ENCODE measurements around the gene PRAC2.

Gene PRAC2

DNA sequence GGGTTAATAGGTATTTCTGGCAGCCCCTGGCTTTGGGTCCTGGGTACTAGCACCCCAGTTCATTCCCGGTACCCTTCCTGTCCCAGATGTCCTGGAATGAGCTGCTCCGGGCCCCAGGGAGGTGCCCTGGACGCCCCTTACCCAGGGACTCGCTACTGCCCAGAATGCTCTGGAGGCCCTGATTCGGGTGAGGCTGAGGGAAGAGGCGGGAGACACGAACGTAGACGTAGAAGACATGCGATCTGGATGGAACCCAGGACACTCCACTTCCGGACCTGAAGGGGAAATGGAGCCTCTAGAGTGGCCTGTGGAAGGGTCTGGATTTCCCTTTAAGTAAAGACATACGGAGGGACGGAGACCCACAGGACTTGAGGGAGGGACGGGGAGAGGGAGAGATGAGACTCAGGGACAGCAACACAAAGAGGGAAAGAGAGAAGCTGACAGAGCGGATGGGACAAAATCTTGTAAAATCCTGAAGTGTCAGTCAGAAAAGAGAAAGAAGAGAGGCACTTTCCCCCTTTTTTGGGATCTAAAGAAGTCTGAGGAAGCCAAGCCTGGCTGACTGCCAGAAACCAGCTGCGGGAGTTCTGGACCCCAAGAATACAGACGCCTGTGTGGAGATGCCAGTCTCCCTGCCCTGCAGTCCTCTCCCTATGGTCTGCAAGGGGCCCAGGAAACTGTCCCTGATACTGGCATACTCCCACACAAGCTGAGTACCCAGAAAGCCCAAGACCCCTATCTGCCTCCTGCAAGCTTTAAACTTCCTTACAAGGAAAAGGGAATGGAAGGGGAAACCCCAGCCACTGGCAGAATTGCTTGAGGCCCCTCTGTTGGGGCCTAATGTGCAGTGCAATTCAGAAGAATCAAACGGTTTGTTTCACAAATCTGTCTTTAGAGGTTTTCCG, 6.6 kb downstream of the PRAC2 start:
- Histone ChIP-seq H3K27me3 (ENCODE audit: low read depth, low read length) (peaks cover 95% of the 10 kb centered on the region), H3K4me3 (ENCODE audit: low read depth in 1 of 2, low read length in 2 of 2) (no peak overlapping the region)

DNA sequence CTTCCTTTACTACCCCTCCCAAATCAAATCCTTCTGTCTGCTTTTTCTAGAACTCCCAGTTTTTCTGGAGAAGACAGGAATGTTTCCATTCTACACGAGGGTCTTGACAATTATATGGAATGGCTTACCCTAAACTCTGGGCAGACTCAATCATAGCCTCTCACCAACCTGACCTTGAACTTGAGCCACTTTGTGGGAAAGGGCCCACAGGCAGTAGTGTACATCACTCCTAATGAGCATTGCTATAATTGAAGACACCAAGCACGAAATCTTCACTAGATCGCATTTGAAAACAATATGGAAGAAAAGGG, 7.2 kb downstream of the PRAC2 start:
- Histone ChIP-seq H3K9me3 (ENCODE audit: control insufficient read depth in 1 of 2, low read length in 2 of 2) (no peaks in the 10 kb centered on the region), H3K27ac (ENCODE audit: low read length) (no peak overlapping the region), H3K4me1 (ENCODE audit: control insufficient read depth in 1 of 2, insufficient read depth in 2 of 2, low read length in 2 of 2) (peaks cover 0 to 29% of the 10 kb centered on the region in 2 donors), H3K27me3 (ENCODE audit: low read depth, low read length) (peaks cover 95% of the 10 kb centered on the region), H3K4me3 (ENCODE audit: low read depth in 1 of 2, low read length in 2 of 2) (no peak overlapping the region), H3K36me3 (ENCODE audit: control insufficient read depth in 1 of 2, insufficient read depth in 2 of 2, low read length in 2 of 2) (no peaks in the 10 kb centered on the region)

More for the DNA sequence above, 6.6 kb downstream of the PRAC2 start:
- H3K9me3 ChIP-seq (ENCODE audit: control insufficient read depth in 1 of 2, low read length in 2 of 2): no peaks in the 10 kb centered on the region
- peaks cover 0 to 35% of the 10 kb centered on the region in 2 donors for H3K4me1 ChIP-seq (ENCODE audit: control insufficient read depth in 1 of 2, insufficient read depth in 2 of 2, low read length in 2 of 2)
- H3K27ac ChIP-seq (ENCODE audit: low read length): no peak overlapping the region
- H3K36me3 ChIP-seq (ENCODE audit: control insufficient read depth in 1 of 2, insufficient read depth in 2 of 2, low read length in 2 of 2): no peaks in the 10 kb centered on the region

DNA sequence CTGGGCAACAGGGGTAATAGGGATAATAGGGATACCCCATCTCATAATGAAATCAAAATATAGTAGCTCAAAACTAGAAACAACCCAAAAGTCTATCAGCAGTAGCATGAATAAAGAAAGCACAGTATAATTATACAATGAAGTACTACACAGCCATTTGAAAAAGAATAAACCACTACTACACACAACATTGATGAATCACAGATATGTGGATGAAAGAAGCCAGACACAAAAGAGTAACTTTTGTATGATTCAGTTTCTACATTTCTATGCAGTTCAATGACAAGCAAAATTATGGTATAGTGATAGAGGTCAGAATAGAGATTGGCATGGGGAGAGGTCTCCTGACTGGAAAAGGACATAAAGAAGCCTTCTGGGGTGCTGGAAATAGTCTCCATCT, 8.4 kb downstream of the PRAC2 start:
- Histone ChIP-seq H3K27ac (ENCODE audit: low read length) (no peak overlapping the region), H3K4me3 (ENCODE audit: low read depth in 1 of 2, low read length in 2 of 2) (no peak overlapping the region), H3K4me1 (ENCODE audit: control insufficient read depth in 1 of 2, insufficient read depth in 2 of 2, low read length in 2 of 2) (peaks cover 0 to 24% of the 10 kb centered on the region in 2 donors), H3K36me3 (ENCODE audit: control insufficient read depth in 1 of 2, insufficient read depth in 2 of 2, low read length in 2 of 2) (no peaks in the 10 kb centered on the region), H3K27me3 (ENCODE audit: low read depth, low read length) (peaks cover 94% of the 10 kb centered on the region), H3K9me3 (ENCODE audit: control insufficient read depth in 1 of 2, low read length in 2 of 2) (no peaks in the 10 kb centered on the region)

DNA sequence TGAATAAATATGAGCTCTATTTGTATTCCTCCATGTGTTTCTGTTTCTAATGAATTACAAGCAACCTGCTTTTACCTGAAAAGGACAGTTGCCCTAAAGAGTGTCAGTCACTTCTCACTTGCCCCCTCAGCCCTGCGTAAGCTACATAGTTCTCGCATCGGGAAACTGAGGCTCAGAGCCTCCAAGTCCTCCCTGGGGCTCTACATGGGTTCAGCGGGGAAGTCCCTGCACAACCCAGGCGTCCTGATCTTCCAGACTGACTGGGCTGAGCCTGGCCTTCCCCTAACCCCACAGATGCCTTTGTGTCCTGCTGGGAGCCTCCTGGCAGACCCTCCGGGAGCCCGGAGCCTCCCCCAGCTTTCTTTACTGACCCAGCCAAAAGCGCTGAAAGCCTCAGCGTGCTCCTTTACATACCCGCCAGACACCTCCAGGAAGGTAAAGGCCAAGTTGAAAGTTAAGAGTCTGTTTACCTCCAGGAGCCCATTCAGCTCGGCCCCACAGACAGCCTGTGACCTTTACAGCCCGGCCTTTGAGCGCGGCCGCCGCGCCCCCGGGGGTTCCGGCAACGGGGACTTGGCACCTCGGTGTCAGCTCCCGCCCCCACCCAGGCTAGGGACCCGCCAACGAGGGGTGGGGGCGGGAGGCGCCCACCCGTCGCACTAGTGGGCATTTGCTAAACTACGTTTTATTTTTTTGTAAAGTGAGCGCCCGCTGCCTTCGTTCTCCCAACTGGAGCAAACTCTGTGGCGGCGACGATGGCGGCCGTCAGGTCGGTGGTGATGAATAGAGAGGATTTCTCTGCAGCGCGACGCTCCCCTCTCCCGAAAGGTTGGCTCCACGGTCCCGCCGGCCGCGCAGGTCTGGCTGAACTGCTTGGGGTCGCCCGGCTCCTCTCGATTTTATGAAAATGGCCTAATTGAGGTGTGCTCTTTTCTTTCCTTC, 10.0 kb downstream of the PRAC2 start:
- Histone ChIP-seq H3K27me3 (ENCODE audit: low read depth, low read length) (peaks cover 92% of the 10 kb centered on the region), H3K4me1 (ENCODE audit: control insufficient read depth in 1 of 2, insufficient read depth in 2 of 2, low read length in 2 of 2) (peaks cover 0 to 24% of the 10 kb centered on the region in 2 donors), H3K36me3 (ENCODE audit: control insufficient read depth in 1 of 2, insufficient read depth in 2 of 2, low read length in 2 of 2) (no peaks in the 10 kb centered on the region), H3K4me3 (ENCODE audit: low read depth in 1 of 2, low read length in 2 of 2) (no peak overlapping the region), H3K9me3 (ENCODE audit: control insufficient read depth in 1 of 2, low read length in 2 of 2) (no peaks in the 10 kb centered on the region), H3K27ac (ENCODE audit: low read length) (no peak overlapping the region)

DNA sequence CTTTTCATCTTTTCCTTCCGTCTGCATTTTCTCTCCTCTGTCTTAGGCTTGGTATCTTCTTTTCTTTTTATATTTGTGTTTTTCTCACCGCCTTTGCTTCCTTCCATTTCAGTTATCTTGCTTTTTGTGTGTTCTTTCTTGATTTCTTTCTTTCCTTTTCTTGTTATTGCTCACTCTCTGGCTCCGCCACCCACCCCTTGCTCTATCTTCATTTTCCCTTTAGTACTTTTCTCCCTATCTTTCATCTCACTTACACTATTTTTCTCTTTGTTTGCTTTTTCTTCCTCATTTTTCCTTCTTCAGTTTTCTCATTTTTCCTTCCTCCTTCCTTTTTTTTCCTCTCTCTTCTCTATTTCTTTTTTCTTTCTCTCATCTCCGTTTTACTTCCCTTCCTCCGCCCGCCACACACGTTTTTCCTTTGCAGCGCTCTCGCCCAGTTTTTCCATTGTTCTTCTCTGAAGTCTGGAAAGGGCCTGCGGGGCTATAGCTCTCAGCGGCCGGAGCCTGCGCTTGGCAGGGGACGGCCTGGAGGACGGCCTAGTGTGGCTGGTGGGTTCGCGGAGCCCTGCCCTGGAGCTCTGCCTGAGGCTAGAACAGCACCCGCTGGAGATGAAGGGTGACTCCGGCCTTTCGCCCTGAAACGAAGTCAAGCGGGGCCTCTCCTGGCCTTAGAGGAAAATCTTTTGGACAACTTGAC, 10.8 kb downstream of the PRAC2 start:
- H3K9me3 ChIP-seq (ENCODE audit: control insufficient read depth in 1 of 2, low read length in 2 of 2): no peaks in the 10 kb centered on the region
- peaks cover 92% of the 10 kb centered on the region for H3K27me3 ChIP-seq (ENCODE audit: low read depth, low read length)

DNA sequence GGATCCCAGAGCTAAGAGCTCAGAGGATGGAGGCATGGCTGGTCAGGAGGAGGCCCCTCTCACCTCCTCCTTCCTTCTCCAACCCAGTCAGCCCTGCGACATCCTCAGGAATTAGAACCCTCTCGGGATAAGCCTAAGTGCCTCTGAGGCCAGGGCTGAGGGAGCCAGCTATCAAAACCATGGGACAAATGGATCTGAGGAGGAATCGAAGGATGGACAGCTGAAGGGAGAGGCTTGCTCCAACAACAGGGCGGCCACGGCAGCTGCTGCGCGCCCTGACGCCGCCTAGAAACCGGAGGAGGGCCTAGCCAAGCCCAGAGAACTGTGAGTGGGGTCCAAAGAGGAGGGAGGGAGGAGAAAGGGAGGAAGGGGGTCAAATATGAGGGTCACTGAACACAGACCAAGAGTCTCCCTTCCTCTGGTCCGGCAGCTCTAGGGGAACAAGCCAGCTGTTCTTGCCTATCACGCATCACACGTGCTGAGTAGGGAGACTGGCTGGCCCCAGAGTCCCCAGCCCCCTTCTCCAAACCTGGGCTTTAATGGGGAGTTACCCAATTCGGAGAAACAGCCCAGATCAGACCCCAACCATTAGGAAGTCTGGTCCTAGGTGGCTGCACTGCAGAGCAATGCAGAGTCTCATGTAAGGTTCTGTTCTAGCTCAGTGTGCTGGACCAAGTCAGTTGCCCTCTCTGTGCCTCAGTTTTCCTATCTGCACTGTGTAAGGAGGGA, 11.5 kb downstream of the PRAC2 start:
- peaks cover 0 to 11% of the 10 kb centered on the region in 2 donors for H3K4me1 ChIP-seq (ENCODE audit: control insufficient read depth in 1 of 2, insufficient read depth in 2 of 2, low read length in 2 of 2)
- peaks cover 91% of the 10 kb centered on the region for H3K27me3 ChIP-seq (ENCODE audit: low read depth, low read length)
- H3K36me3 ChIP-seq (ENCODE audit: control insufficient read depth in 1 of 2, insufficient read depth in 2 of 2, low read length in 2 of 2): no peaks in the 10 kb centered on the region
- H3K27ac ChIP-seq (ENCODE audit: low read length): no peak overlapping the region
- no peak overlapping the region for H3K4me3 ChIP-seq (ENCODE audit: low read depth in 1 of 2, low read length in 2 of 2)
- no peaks in the 10 kb centered on the region for H3K9me3 ChIP-seq (ENCODE audit: control insufficient read depth in 1 of 2, low read length in 2 of 2)

More for the DNA sequence above, 10.8 kb downstream of the PRAC2 start:
- Histone ChIP-seq H3K36me3 (ENCODE audit: control insufficient read depth in 1 of 2, insufficient read depth in 2 of 2, low read length in 2 of 2) (no peaks in the 10 kb centered on the region), H3K4me1 (ENCODE audit: control insufficient read depth in 1 of 2, insufficient read depth in 2 of 2, low read length in 2 of 2) (peaks cover 0 to 17% of the 10 kb centered on the region in 2 donors), H3K4me3 (ENCODE audit: low read depth in 1 of 2, low read length in 2 of 2) (no peak overlapping the region), H3K27ac (ENCODE audit: low read length) (no peak overlapping the region)

DNA sequence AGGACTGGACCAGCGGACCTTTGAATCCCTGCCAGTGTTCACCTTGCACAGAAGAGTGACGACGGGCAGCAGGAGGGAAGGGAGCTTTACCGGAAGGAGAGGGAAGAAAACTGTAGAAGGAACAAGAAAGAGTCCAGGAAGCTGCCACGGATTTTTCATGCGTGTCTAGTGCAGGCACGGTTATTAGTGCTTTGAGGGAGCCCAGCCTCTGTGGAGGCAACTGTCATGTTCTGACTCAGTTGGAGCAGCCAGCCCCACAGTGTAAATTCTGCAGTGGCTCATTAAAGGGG, 12.0 kb downstream of the PRAC2 start:
- Histone ChIP-seq H3K27me3 (ENCODE audit: low read depth, low read length) (peaks cover 86% of the 10 kb centered on the region), H3K9me3 (ENCODE audit: control insufficient read depth in 1 of 2, low read length in 2 of 2) (no peaks in the 10 kb centered on the region), H3K4me3 (ENCODE audit: low read depth in 1 of 2, low read length in 2 of 2) (no peak overlapping the region), H3K27ac (ENCODE audit: low read length) (no peak overlapping the region), H3K4me1 (ENCODE audit: control insufficient read depth in 1 of 2, insufficient read depth in 2 of 2, low read length in 2 of 2) (peaks cover 0 to 11% of the 10 kb centered on the region in 2 donors), H3K36me3 (ENCODE audit: control insufficient read depth in 1 of 2, insufficient read depth in 2 of 2, low read length in 2 of 2) (no peaks in the 10 kb centered on the region)

DNA sequence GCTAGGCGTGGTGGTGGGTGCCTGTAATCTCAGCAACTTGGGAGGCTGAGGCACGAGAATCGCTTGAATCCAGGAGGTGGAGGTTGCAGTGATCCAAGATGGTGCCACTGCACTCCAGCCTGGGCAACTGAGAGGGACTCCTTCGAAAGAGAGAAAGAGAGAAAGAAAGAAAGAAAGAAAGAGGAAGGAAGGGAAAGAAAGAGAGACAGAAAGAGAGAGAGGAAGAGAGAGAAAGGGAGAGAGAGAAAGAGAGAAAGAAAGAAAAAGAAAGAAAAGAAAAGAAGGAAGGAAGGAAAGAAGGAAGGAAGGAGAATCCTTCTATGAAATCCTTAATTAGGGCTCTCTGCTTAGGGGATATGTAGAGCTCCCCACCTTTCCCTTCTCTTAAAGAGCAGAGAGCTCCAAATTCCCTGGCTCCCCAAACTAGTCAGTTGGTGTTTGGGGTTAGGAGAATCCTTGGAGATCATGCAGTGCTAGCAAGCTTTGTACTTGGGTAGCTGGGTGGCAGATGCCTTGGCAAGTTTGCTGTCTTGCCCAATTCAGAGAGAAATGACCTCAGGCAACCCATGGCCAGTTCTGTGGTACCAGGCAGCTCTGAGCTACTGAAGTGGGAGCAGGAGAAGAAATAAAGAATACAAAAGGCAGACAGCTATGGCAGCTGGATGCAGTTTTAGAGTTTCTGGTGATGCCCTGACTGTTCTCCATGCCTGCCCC, 14.5 kb downstream of the PRAC2 start:
- peaks cover 80% of the 10 kb centered on the region for H3K27me3 ChIP-seq (ENCODE audit: low read depth, low read length)
- peaks cover 0 to 11% of the 10 kb centered on the region in 2 donors for H3K4me1 ChIP-seq (ENCODE audit: control insufficient read depth in 1 of 2, insufficient read depth in 2 of 2, low read length in 2 of 2)
- H3K27ac ChIP-seq (ENCODE audit: low read length): no peak overlapping the region
- no peaks in the 10 kb centered on the region for H3K9me3 ChIP-seq (ENCODE audit: control insufficient read depth in 1 of 2, low read length in 2 of 2)
- no peak overlapping the region for H3K4me3 ChIP-seq (ENCODE audit: low read depth in 1 of 2, low read length in 2 of 2)
- no peaks in the 10 kb centered on the region for H3K36me3 ChIP-seq (ENCODE audit: control insufficient read depth in 1 of 2, insufficient read depth in 2 of 2, low read length in 2 of 2)

DNA sequence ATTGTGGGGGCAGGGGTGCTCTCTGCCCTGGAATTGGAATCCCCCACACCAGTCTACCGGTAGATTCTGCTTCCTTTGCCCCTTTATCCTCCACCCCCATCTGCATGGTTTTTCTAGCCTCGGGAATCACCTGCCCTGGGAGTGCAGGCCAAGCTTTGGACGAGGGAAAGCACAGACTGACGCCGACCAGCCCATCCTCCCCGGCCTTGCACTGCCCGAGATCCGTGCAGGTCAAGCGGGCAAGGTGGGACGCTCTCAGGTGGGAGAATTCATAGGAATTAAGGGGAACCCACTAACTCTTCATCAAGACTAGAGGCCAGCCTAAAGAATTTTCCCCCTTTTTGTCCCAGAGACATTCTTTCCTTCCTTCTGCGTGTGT, 15.4 kb downstream of the PRAC2 start:
- Histone ChIP-seq H3K9me3 (ENCODE audit: control insufficient read depth in 1 of 2, low read length in 2 of 2) (no peaks in the 10 kb centered on the region), H3K36me3 (ENCODE audit: control insufficient read depth in 1 of 2, insufficient read depth in 2 of 2, low read length in 2 of 2) (no peaks in the 10 kb centered on the region), H3K4me3 (ENCODE audit: low read depth in 1 of 2, low read length in 2 of 2) (no peak overlapping the region), H3K4me1 (ENCODE audit: control insufficient read depth in 1 of 2, insufficient read depth in 2 of 2, low read length in 2 of 2) (peaks cover 0 to 2% of the 10 kb centered on the region in 2 donors), H3K27me3 (ENCODE audit: low read depth, low read length) (peaks cover 80% of the 10 kb centered on the region), H3K27ac (ENCODE audit: low read length) (no peak overlapping the region)

DNA sequence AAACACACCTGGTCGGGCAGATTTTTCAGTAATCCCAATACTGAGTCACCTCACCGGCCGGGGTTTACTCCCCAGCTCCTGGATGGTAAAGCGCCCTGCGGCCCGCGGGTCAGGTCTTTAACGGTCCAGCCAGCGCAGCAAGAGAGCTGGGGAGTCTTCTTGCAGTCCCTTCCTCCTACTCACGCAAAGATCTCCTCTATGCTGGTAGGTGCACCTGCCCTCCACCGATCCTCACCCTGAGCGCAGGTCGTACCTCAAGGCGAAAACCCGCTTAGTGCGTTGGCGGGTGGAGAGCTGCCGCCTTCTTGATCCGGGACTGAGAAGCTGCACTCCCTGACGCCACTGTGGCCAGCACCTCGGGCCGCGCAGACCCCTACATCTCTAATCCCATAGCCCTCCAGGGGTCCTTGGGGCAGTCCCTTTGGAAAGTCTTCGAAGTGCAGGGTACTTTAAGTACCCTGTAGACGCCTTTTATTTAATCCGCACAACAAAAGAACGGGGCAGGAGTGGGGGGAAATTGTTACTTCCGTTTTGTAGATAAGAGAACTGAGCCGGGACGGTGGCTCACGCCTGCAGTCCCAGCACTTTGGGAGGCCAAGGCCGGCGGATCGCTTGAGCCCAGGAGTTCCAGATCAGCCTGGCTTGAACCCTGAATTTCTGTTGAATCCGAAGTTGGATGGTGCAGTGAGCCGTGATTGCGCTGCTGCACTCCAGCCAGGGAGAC, 16.0 kb downstream of the PRAC2 start:
- Histone ChIP-seq H3K27ac (ENCODE audit: low read length) (no peak overlapping the region), H3K4me3 (ENCODE audit: low read depth in 1 of 2, low read length in 2 of 2) (no peak overlapping the region), H3K4me1 (ENCODE audit: control insufficient read depth in 1 of 2, insufficient read depth in 2 of 2, low read length in 2 of 2) (no peaks in the 10 kb centered on the region), H3K27me3 (ENCODE audit: low read depth, low read length) (peaks cover 80% of the 10 kb centered on the region), H3K9me3 (ENCODE audit: control insufficient read depth in 1 of 2, low read length in 2 of 2) (no peaks in the 10 kb centered on the region), H3K36me3 (ENCODE audit: control insufficient read depth in 1 of 2, insufficient read depth in 2 of 2, low read length in 2 of 2) (no peaks in the 10 kb centered on the region)
